Measurements from ENCODE around the gene CRYBG1. TPM values are rescaled to one million over a fixed set of nuclear protein-coding genes. Genes with fewer than 3 reads are reported as not detected.

Gene CRYBG1
- total and polyA plus RNA-seq, 8 donors: 2.3 to 9.2 (median 4.3) TPM

GRCh38 chr6:106568530-106568929 is 208.0 kb downstream of the CRYBG1 start:
- no peak overlapping the region for H3K4me3 ChIP-seq
- TF ChIP-seq CTCF (IDR thresholded peaks at IDR 0.05): no peak
- intact Hi-C loops (cut with DNase I): loop anchor here in 2 of 3 donors (5.0 to 10.0 kb wide), 3 partner anchors 121 to 231 kb away; no protein-coding TSS in a partner anchor

GRCh38 chr6:106569428-106569827 is 208.9 kb downstream of the CRYBG1 start:
- no peaks in the 10 kb centered on the region for H3K9me3 ChIP-seq
- TF ChIP-seq CTCF (IDR thresholded peaks at IDR 0.05): no peak
- WGBS, 2 donors: 86 to 94% methylated on average over 4 of the region's 4 CpGs
- DNase-seq (no peak), FAIRE-seq (no peak), ATAC-seq (no peak)
- no peaks in the 10 kb centered on the region for H3K36me3 ChIP-seq
- no peaks in the 10 kb centered on the region for H3K4me1 ChIP-seq
- no peak overlapping the region for H3K4me3 ChIP-seq
- intact Hi-C loops (cut with DNase I): loop anchor here in 2 of 3 donors (5.0 to 10.0 kb wide), 3 partner anchors 122 to 232 kb away; no protein-coding TSS in a partner anchor
- no peaks in the 10 kb centered on the region for H3K27me3 ChIP-seq
- H3K27ac ChIP-seq: no peak overlapping the region

More at GRCh38 chr6:106568530-106568929, 208.0 kb downstream of the CRYBG1 start:
- Histone ChIP-seq H3K27me3 (no peaks in the 10 kb centered on the region), H3K27ac (no peak overlapping the region), H3K36me3 (peaks cover 0 to 5% (median 0%) of the 10 kb centered on the region in 3 donors), H3K4me1 (no peaks in the 10 kb centered on the region), H3K9me3 (no peaks in the 10 kb centered on the region)
- DNase-seq (no peak), ATAC-seq (no peak), FAIRE-seq (no peak)
- 62 to 76% methylated on average over 2 of the region's 2 CpGs for WGBS, 2 donors

GRCh38 chr6:106572436-106572835 is 211.9 kb downstream of the CRYBG1 start:
- Histone ChIP-seq H3K36me3 (no peaks in the 10 kb centered on the region), H3K4me3 (no peak overlapping the region), H3K27ac (no peak overlapping the region), H3K9me3 (no peaks in the 10 kb centered on the region), H3K27me3 (no peaks in the 10 kb centered on the region), H3K4me1 (no peaks in the 10 kb centered on the region)
- no peak for FAIRE-seq
- no peak for TF ChIP-seq CTCF (IDR thresholded peaks at IDR 0.05)
- peak in 2 of 4 donors; percentile 42 to 80 for ATAC-seq
- DNase-seq: no peak
- 50 to 72% methylated on average over 5 of the region's 5 CpGs for WGBS, 2 donors
- intact Hi-C loops (cut with DNase I): no loop called here

GRCh38 chr6:106572875-106573585 is 212.5 kb downstream of the CRYBG1 start:
- WGBS, 2 donors: 77% methylated on average over 6 of the region's 6 CpGs
- H3K27ac ChIP-seq: no peak overlapping the region
- H3K4me3 ChIP-seq: no peak overlapping the region
- no peaks in the 10 kb centered on the region for H3K9me3 ChIP-seq
- TF ChIP-seq CTCF (IDR thresholded peaks at IDR 0.05): no peak
- H3K4me1 ChIP-seq: no peaks in the 10 kb centered on the region
- DNase-seq (no peak), ATAC-seq (peak in 1 of 4 donors; percentile 8), FAIRE-seq (no peak)
- intact Hi-C loops (cut with DNase I): no loop called here
- H3K36me3 ChIP-seq: no peaks in the 10 kb centered on the region
- H3K27me3 ChIP-seq: no peaks in the 10 kb centered on the region

Data from pancreas (tissue), 10 donors.